GM21526 (cell line): ENCODE data around the gene FAM171A2.
"Not testable (repeated sequence)": the region's sequence is repeated elsewhere in the genome, so short reads cannot be mapped to it uniquely, and the experiment has no call there.

Experiments
- ATAC-seq: cut with Tn5 transposase; IDR thresholded peaks from one replicate; pipeline ENCODE4 v1.9.1; 2021; ENCODE audit warnings: moderate library complexity; ENCODE audit not compliant: unreplicated experiment, low FRiP score

The FAM171A2 gene

GRCh38 chr17:44363613-44364159 lies at the start of gene FAM171A2:
Gene FAM171A2, minus strand, starts transcription at chr17:44363853. Its CDS starts 139 bp downstream, at chr17:44363714.
- ATAC-seq = no peak

- no peak for ATAC-seq
Observed at GRCh38 chr17:44409309-44410028, 45.8 kb upstream of the FAM171A2 start.

- no peak for ATAC-seq
Observed at GRCh38 chr17:44408786-44409185, 45.1 kb upstream of the FAM171A2 start.

GRCh38 chr17:44402564-44403172 lies 39.0 kb upstream of the FAM171A2 start:
- ATAC-seq = no peak

GRCh38 chr17:44400226-44400847 lies 36.7 kb upstream of the FAM171A2 start:
- ATAC-seq = no peak

- ATAC-seq = no peak
Observed at GRCh38 chr17:44398692-44399691, 35.3 kb upstream of the FAM171A2 start.

GRCh38 chr17:44397479-44398440 lies 34.1 kb upstream of the FAM171A2 start:
- ATAC-seq = no peak

GRCh38 chr17:44396946-44397345 lies 33.3 kb upstream of the FAM171A2 start:
- ATAC-seq = no peak

- ATAC-seq = no peak
Observed at GRCh38 chr17:44394833-44395232, 31.2 kb upstream of the FAM171A2 start.

GRCh38 chr17:44394112-44394511 lies 30.5 kb upstream of the FAM171A2 start:
- not testable (repeated sequence) for ATAC-seq

GRCh38 chr17:44390250-44390870 lies 26.7 kb upstream of the FAM171A2 start:
- no peak for ATAC-seq

- ATAC-seq = no peak
Observed at GRCh38 chr17:44389723-44390202, 26.1 kb upstream of the FAM171A2 start.

GRCh38 chr17:44389281-44389680 lies 25.6 kb upstream of the FAM171A2 start, which contains the start of gene ITGA2B:
Gene ITGA2B, minus strand, starts transcription at chr17:44389649. Its CDS starts 176 bp downstream, at chr17:44389473.
- no peak for ATAC-seq

- no peak for ATAC-seq
Observed at GRCh38 chr17:44387804-44388203, 24.2 kb upstream of the FAM171A2 start.

- no peak for ATAC-seq
Observed at GRCh38 chr17:44386182-44386525, 22.5 kb upstream of the FAM171A2 start.

- ATAC-seq = no peak
Observed at GRCh38 chr17:44385287-44386181, 21.9 kb upstream of the FAM171A2 start.

- ATAC-seq = no peak
Observed at GRCh38 chr17:44384823-44385286, 21.2 kb upstream of the FAM171A2 start.
